Activated CD4-positive, CD25-positive, alpha-beta regulatory T cell (primary cell): ENCODE data around the gene URI1.
"Not testable (repeated sequence)": the region's sequence is repeated elsewhere in the genome, so short reads cannot be mapped to it uniquely, and the experiment has no call there.

Experiments
- DNase-seq, 4 experiments: peaks; one replicate each; lab custom pipeline; 2025; lab: John Stamatoyannopoulos, UW

URI1 gene

GRCh38 chr19:29941828-29942403, at the start of gene URI1:
URI1 (plus strand) TSS chr19:29942239; CDS start chr19:29942548, 309 bp downstream.
- peak; percentile 86 to 96 (median 94) for DNase-seq

GRCh38 chr19:29893606-29894284, 48.3 kb upstream of the URI1 start:
- DNase-seq = no peak

- DNase-seq = no peak
These were observed 45.2 kb upstream of the URI1 start for GRCh38 chr19:29896802-29897201.

GRCh38 chr19:29897466-29897865, 44.6 kb upstream of the URI1 start:
- no peak for DNase-seq

GRCh38 chr19:29904017-29904416, 38.0 kb upstream of the URI1 start:
- DNase-seq = no peak

GRCh38 chr19:29908963-29909944, 32.8 kb upstream of the URI1 start:
- no peak for DNase-seq

GRCh38 chr19:29914933-29915332, 27.1 kb upstream of the URI1 start:
- DNase-seq = no peak

GRCh38 chr19:29915832-29916231, 26.2 kb upstream of the URI1 start:
- not testable (repeated sequence) for DNase-seq

GRCh38 chr19:29917911-29918310, 24.1 kb upstream of the URI1 start:
- DNase-seq = no peak

- no peak for DNase-seq
These were observed 23.1 kb upstream of the URI1 start for GRCh38 chr19:29918891-29919290.

- no peak for DNase-seq
These were observed 19.1 kb upstream of the URI1 start for GRCh38 chr19:29922972-29923371.

GRCh38 chr19:29923653-29924052, 18.4 kb upstream of the URI1 start:
- DNase-seq = no peak

- DNase-seq = no peak
These were observed 16.0 kb upstream of the URI1 start for GRCh38 chr19:29926031-29926430.

GRCh38 chr19:29926801-29927200, 15.2 kb upstream of the URI1 start:
- no peak for DNase-seq

GRCh38 chr19:29927944-29928625, 14.0 kb upstream of the URI1 start:
- DNase-seq = no peak

GRCh38 chr19:29928831-29929230, 13.2 kb upstream of the URI1 start:
- no peak for DNase-seq

GRCh38 chr19:29934257-29934656, 7.8 kb upstream of the URI1 start:
- no peak for DNase-seq

GRCh38 chr19:29934781-29935180, 7.3 kb upstream of the URI1 start:
- DNase-seq = no peak

GRCh38 chr19:29936409-29936808, 5.6 kb upstream of the URI1 start:
- DNase-seq = no peak

- no peak for DNase-seq
These were observed 2.4 kb upstream of the URI1 start for GRCh38 chr19:29939628-29940027.

GRCh38 chr19:29940971-29941585, 961 bp upstream of the URI1 start:
- DNase-seq = no peak
